ENCODE data around the gene ANO10.

The ANO10 gene

DNA sequence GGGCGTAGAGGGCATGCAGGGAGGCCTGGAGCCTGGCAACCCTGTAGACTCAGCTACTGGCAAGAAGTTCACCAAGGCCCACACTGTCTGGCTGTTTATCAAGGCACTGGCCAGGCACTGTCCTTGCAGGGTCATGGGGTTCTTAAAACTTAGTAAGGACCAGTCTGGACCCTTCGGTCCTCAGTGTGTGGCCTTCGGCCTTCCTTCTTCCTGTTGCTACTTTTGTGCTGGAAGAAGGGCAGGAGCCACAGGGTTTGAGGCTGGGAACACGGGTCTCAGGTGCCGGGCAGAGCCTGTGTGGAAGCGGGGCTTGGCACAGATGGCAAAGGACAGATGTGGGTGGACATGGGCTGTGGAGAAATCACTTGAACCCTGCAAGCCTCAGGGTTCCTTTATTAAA lies 258.9 kb downstream of the ANO10 start:
- H3K27ac ChIP-seq (ENCODE audit: extremely low read depth, low read depth, low read length) = no peak overlapping the region
- H3K4me3 ChIP-seq (ENCODE audit: low read depth, low read length) = no peak overlapping the region
- peaks cover 0 to 8% of the 10 kb centered on the region in 2 experiments; a peak in 1 of 3 replicates for H3K36me3 ChIP-seq (ENCODE audit: control insufficient read depth in 2 of 2, insufficient read depth in 1 of 2, low read length in 2 of 2)
- TF ChIP-seq, protein P1, sequence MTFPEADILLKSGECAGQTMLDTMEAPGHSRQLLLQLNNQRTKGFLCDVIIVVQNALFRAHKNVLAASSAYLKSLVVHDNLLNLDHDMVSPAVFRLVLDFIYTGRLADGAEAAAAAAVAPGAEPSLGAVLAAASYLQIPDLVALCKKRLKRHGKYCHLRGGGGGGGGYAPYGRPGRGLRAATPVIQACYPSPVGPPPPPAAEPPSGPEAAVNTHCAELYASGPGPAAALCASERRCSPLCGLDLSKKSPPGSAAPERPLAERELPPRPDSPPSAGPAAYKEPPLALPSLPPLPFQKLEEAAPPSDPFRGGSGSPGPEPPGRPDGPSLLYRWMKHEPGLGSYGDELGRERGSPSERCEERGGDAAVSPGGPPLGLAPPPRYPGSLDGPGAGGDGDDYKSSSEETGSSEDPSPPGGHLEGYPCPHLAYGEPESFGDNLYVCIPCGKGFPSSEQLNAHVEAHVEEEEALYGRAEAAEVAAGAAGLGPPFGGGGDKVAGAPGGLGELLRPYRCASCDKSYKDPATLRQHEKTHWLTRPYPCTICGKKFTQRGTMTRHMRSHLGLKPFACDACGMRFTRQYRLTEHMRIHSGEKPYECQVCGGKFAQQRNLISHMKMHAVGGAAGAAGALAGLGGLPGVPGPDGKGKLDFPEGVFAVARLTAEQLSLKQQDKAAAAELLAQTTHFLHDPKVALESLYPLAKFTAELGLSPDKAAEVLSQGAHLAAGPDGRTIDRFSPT (tag by site-specific recombination; IDR thresholded peaks at IDR 0.05) = no peak
- TF ChIP-seq, protein P2, sequence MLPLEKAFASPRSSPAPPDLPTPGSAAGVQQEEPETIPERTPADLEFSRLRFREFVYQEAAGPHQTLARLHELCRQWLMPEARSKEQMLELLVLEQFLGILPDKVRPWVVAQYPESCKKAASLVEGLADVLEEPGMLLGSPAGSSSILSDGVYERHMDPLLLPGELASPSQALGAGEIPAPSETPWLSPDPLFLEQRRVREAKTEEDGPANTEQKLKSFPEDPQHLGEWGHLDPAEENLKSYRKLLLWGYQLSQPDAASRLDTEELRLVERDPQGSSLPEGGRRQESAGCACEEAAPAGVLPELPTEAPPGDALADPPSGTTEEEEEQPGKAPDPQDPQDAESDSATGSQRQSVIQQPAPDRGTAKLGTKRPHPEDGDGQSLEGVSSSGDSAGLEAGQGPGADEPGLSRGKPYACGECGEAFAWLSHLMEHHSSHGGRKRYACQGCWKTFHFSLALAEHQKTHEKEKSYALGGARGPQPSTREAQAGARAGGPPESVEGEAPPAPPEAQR (tag by site-specific recombination; IDR thresholded peaks at IDR 0.05) = no peak
- TF ChIP-seq ZNF558 (tag by site-specific recombination; IDR thresholded peaks at IDR 0.05) (no peak), SP2 (tag by site-specific recombination; IDR thresholded peaks at IDR 0.05) (no peak), ZNF239 (tag by site-specific recombination; IDR thresholded peaks at IDR 0.05) (no peak), ZNF121 (tag by site-specific recombination; IDR thresholded peaks at IDR 0.05) (no peak), ZNF621 (tag by site-specific recombination; IDR thresholded peaks at IDR 0.05) (no peak), ZNF433 (tag by site-specific recombination; IDR thresholded peaks at IDR 0.05; ENCODE audit: low read depth) (no peak)
- TF ChIP-seq, protein P3, sequence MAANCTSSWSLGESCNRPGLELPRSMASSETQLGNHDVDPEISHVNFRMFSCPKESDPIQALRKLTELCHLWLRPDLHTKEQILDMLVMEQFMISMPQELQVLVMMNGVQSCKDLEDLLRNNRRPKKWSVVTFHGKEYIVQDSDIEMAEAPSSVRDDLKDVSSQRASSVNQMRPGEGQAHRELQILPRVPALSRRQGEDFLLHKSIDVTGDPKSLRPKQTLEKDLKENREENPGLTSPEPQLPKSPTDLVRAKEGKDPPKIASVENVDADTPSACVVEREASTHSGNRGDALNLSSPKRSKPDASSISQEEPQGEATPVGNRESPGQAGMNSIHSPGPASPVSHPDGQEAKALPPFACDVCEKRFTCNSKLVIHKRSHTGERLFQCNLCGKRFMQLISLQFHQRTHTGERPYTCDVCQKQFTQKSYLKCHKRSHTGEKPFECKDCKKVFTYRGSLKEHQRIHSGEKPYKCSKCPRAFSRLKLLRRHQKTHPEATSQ (tag by site-specific recombination; IDR thresholded peaks at IDR 0.05) = no peak
- TF ChIP-seq, protein P4, sequence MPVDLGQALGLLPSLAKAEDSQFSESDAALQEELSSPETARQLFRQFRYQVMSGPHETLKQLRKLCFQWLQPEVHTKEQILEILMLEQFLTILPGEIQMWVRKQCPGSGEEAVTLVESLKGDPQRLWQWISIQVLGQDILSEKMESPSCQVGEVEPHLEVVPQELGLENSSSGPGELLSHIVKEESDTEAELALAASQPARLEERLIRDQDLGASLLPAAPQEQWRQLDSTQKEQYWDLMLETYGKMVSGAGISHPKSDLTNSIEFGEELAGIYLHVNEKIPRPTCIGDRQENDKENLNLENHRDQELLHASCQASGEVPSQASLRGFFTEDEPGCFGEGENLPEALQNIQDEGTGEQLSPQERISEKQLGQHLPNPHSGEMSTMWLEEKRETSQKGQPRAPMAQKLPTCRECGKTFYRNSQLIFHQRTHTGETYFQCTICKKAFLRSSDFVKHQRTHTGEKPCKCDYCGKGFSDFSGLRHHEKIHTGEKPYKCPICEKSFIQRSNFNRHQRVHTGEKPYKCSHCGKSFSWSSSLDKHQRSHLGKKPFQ (tag by site-specific recombination; IDR thresholded peaks at IDR 0.05) = no peak
- TF ChIP-seq, protein P5, sequence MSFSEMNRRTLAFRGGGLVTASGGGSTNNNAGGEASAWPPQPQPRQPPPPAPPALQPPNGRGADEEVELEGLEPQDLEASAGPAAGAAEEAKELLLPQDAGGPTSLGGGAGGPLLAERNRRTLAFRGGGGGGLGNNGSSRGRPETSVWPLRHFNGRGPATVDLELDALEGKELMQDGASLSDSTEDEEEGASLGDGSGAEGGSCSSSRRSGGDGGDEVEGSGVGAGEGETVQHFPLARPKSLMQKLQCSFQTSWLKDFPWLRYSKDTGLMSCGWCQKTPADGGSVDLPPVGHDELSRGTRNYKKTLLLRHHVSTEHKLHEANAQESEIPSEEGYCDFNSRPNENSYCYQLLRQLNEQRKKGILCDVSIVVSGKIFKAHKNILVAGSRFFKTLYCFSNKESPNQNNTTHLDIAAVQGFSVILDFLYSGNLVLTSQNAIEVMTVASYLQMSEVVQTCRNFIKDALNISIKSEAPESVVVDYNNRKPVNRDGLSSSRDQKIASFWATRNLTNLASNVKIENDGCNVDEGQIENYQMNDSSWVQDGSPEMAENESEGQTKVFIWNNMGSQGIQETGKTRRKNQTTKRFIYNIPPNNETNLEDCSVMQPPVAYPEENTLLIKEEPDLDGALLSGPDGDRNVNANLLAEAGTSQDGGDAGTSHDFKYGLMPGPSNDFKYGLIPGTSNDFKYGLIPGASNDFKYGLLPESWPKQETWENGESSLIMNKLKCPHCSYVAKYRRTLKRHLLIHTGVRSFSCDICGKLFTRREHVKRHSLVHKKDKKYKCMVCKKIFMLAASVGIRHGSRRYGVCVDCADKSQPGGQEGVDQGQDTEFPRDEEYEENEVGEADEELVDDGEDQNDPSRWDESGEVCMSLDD (tag by site-specific recombination; IDR thresholded peaks at IDR 0.05) = no peak
- TF ChIP-seq, protein P6, sequence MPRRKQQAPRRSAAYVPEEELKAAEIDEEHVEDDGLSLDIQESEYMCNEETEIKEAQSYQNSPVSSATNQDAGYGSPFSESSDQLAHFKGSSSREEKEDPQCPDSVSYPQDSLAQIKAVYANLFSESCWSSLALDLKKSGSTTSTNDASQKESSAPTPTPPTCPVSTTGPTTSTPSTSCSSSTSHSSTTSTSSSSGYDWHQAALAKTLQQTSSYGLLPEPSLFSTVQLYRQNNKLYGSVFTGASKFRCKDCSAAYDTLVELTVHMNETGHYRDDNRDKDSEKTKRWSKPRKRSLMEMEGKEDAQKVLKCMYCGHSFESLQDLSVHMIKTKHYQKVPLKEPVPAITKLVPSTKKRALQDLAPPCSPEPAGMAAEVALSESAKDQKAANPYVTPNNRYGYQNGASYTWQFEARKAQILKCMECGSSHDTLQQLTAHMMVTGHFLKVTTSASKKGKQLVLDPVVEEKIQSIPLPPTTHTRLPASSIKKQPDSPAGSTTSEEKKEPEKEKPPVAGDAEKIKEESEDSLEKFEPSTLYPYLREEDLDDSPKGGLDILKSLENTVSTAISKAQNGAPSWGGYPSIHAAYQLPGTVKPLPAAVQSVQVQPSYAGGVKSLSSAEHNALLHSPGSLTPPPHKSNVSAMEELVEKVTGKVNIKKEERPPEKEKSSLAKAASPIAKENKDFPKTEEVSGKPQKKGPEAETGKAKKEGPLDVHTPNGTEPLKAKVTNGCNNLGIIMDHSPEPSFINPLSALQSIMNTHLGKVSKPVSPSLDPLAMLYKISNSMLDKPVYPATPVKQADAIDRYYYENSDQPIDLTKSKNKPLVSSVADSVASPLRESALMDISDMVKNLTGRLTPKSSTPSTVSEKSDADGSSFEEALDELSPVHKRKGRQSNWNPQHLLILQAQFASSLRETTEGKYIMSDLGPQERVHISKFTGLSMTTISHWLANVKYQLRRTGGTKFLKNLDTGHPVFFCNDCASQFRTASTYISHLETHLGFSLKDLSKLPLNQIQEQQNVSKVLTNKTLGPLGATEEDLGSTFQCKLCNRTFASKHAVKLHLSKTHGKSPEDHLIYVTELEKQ (tag by site-specific recombination; IDR thresholded peaks at IDR 0.05; ENCODE audit: borderline replicate concordance) = no peak
- POLR2A ChIA-PET = no interaction called here
- CTCF ChIA-PET = no interaction called here
- H3K9me3 ChIP-seq (ENCODE audit: control insufficient read depth, insufficient read depth, low read depth, low read length) = no peaks in the 10 kb centered on the region
- H3K4me1 ChIP-seq (ENCODE audit: control insufficient read depth, insufficient read depth, low read length) = no peaks in the 10 kb centered on the region
